Mesenchymal stem cell (in vitro differentiated cells and primary cell): Measurements from ENCODE around the gene SLC30A10.

Experiments
- DNase-seq: peaks from one replicate; pipeline ENCODE4 v3.0.0-alpha.2; 2013
- H2AFZ ChIP-seq: one replicate; pipeline ENCODE4 v1.6.1; 2013; ENCODE audit warnings: low read depth, mild to moderate bottlenecking, control low read depth, inconsistent platforms, low read length, moderate library complexity
- H2AK5ac ChIP-seq: 2 replicates; pipeline ENCODE4 v1.6.1; 2013; ENCODE audit warnings: low read length, moderate library complexity, mild to moderate bottlenecking, inconsistent platforms; ENCODE audit not compliant: severe bottlenecking
- H2BK120ac ChIP-seq: one replicate; pipeline ENCODE4 v1.6.1; 2013; ENCODE audit warnings: low read depth, mild to moderate bottlenecking, inconsistent platforms, low read length, moderate library complexity
- H2BK12ac ChIP-seq, 2 experiments: one replicate each; pipeline ENCODE4 v1.6.1; 2013; ENCODE audit warnings: inconsistent platforms in 2 of 2, low read length in 2 of 2, mild to moderate bottlenecking in 2 of 2, moderate library complexity in 2 of 2, control low read depth in 1 of 2
- H2BK15ac ChIP-seq: one replicate; pipeline ENCODE4 v1.6.1; 2013; ENCODE audit warnings: mild to moderate bottlenecking, low read depth, inconsistent platforms; ENCODE audit not compliant: poor library complexity, severe bottlenecking
- H2BK5ac ChIP-seq: 2 replicates; pipeline ENCODE4 v1.6.1; 2013; ENCODE audit warnings: low read depth, mild to moderate bottlenecking, low read length, control low read depth, inconsistent platforms; ENCODE audit not compliant: poor library complexity, severe bottlenecking
- H3K14ac ChIP-seq, 2 experiments: one replicate each; pipeline ENCODE4 v1.6.1; 2013; ENCODE audit warnings: inconsistent platforms in 2 of 2, low read length in 2 of 2, control low read depth in 1 of 2, mild to moderate bottlenecking in 1 of 2, moderate library complexity in 1 of 2
- H3K18ac ChIP-seq, 2 experiments: one replicate each; pipeline ENCODE4 v1.6.1; 2013; ENCODE audit warnings: inconsistent platforms in 2 of 2, low read length in 2 of 2, control low read depth in 1 of 2, low read depth in 1 of 2, mild to moderate bottlenecking in 1 of 2
- H3K23ac ChIP-seq, 2 experiments: one replicate each; pipeline ENCODE4 v1.6.1; 2013; ENCODE audit warnings: inconsistent platforms in 2 of 2, low read length in 2 of 2, mild to moderate bottlenecking in 2 of 2, moderate library complexity in 2 of 2, control low read depth in 1 of 2
- H3K27ac ChIP-seq: 2 replicates; pipeline ENCODE4 v1.5.1; 2013; ENCODE audit warnings: mild to moderate bottlenecking, moderate library complexity, low read length, control low read depth, inconsistent platforms; ENCODE audit not compliant: poor library complexity, severe bottlenecking
- H3K27me3 ChIP-seq, 2 experiments: 2 replicates each; pipeline versions ENCODE4 v1.6.1 to v1.7.0; 2013; ENCODE audit warnings: low read length in 2 of 2, mild to moderate bottlenecking in 2 of 2, moderate library complexity in 2 of 2, control low read depth in 1 of 2, inconsistent platforms in 1 of 2; ENCODE audit not compliant: control insufficient read depth in 1 of 2, insufficient read depth in 1 of 2
- H3K36me3 ChIP-seq, 2 experiments: 2 replicates each; pipeline versions ENCODE4 v1.6.1 to v1.7.0; 2013; ENCODE audit warnings: low read length in 2 of 2, control low read depth in 1 of 2, inconsistent platforms in 1 of 2, low read depth in 1 of 2, mild to moderate bottlenecking in 1 of 2; ENCODE audit not compliant: insufficient read depth in 2 of 2, control insufficient read depth in 1 of 2
- H3K4ac ChIP-seq, 2 experiments: one replicate each; pipeline ENCODE4 v1.6.1; 2013; ENCODE audit warnings: inconsistent platforms in 2 of 2, low read length in 2 of 2, mild to moderate bottlenecking in 2 of 2, moderate library complexity in 2 of 2, control low read depth in 1 of 2, low read depth in 1 of 2
- H3K4me1 ChIP-seq: 2 replicates; pipeline ENCODE4 v1.6.1; 2013; ENCODE audit warnings: low read depth, low read length, control low read depth; ENCODE audit not compliant: control insufficient read depth, insufficient read depth
- H3K4me2 ChIP-seq: 2 replicates; pipeline ENCODE4 v1.6.1; 2013; ENCODE audit warnings: low read length, mild to moderate bottlenecking, inconsistent platforms; ENCODE audit not compliant: poor library complexity, severe bottlenecking
- H3K4me3 ChIP-seq, 2 experiments: 2 replicates each; pipeline versions ENCODE4 v1.5.1 to v1.7.0; 2013; ENCODE audit warnings: low read length in 2 of 2, mild to moderate bottlenecking in 2 of 2, control low read depth in 1 of 2, low read depth in 1 of 2; ENCODE audit not compliant: insufficient read depth in 1 of 2
- H3K79me1 ChIP-seq: replicated peaks from 2 replicates; pipeline ENCODE4 v1.6.1; 2013; ENCODE audit warnings: mild to moderate bottlenecking, control low read depth, low read length, inconsistent platforms; ENCODE audit not compliant: poor library complexity, severe bottlenecking
- H3K9ac ChIP-seq: 2 replicates; pipeline ENCODE4 v1.7.0; 2013; ENCODE audit warnings: mild to moderate bottlenecking, low read length, moderate library complexity
- H3K9me3 ChIP-seq: 2 replicates; pipeline ENCODE4 v1.7.0; 2013; ENCODE audit warnings: mild to moderate bottlenecking, low read length; ENCODE audit not compliant: control insufficient read depth
- H4K8ac ChIP-seq: one replicate; pipeline ENCODE4 v1.6.1; 2013; ENCODE audit warnings: inconsistent platforms, mild to moderate bottlenecking, low read length, moderate library complexity
- H4K91ac ChIP-seq: one replicate; pipeline ENCODE4 v1.6.1; 2013; ENCODE audit warnings: mild to moderate bottlenecking, low read length, inconsistent platforms
- WGBS: methylation state at CpG from one replicate; pipeline ENCODE4 v1.1.7; 2013; ENCODE audit warnings: mixed read lengths; 5-methylcytosine and 5-hydroxymethylcytosine counted together

SLC30A10 gene

GRCh38 chr1:219917851-219918466 lies 10.4 kb downstream of the SLC30A10 start:
- 91% methylated on average over 5 of the region's 10 CpGs for WGBS
- H3K4ac ChIP-seq = no peak overlapping the region

GRCh38 chr1:219917281-219917680 lies 11.1 kb downstream of the SLC30A10 start:
- no peak for DNase-seq
- H3K79me1 ChIP-seq = no peaks in the 10 kb centered on the region
- H3K36me3 ChIP-seq = no peaks in the 10 kb centered on the region
- no peak overlapping the region for H2AK5ac ChIP-seq
- H4K8ac ChIP-seq = no peak overlapping the region
- H3K4me3 ChIP-seq = no peak overlapping the region
- WGBS = 100% methylated on average over 1 of the region's 1 CpG
- no peaks in the 10 kb centered on the region for H3K4me1 ChIP-seq
- no peak overlapping the region for H2BK120ac ChIP-seq
- no peak overlapping the region for H3K4ac ChIP-seq
- no peaks in the 10 kb centered on the region for H3K9me3 ChIP-seq
- no peak overlapping the region for H3K4me2 ChIP-seq
- H2BK5ac ChIP-seq = no peak overlapping the region
- no peak overlapping the region for H2BK12ac ChIP-seq
- no peak overlapping the region for H2AFZ ChIP-seq
- no peak overlapping the region for H2BK15ac ChIP-seq
- H3K27ac ChIP-seq = no peak overlapping the region
- H3K18ac ChIP-seq = no peak overlapping the region
- peaks cover 0 to 11% of the 10 kb centered on the region in 2 experiments for H3K27me3 ChIP-seq
- no peak overlapping the region for H3K9ac ChIP-seq
- no peak overlapping the region for H3K14ac ChIP-seq
- H4K91ac ChIP-seq = no peak overlapping the region
- H3K23ac ChIP-seq = no peak overlapping the region

More at GRCh38 chr1:219917851-219918466, 10.4 kb downstream of the SLC30A10 start:
- no peak overlapping the region for H3K4me2 ChIP-seq
- H3K18ac ChIP-seq = no peak overlapping the region
- H3K36me3 ChIP-seq = no peaks in the 10 kb centered on the region
- no peaks in the 10 kb centered on the region for H3K4me1 ChIP-seq
- no peak overlapping the region for H3K23ac ChIP-seq
- H3K14ac ChIP-seq = no peak overlapping the region
- no peaks in the 10 kb centered on the region for H3K79me1 ChIP-seq
- no peak overlapping the region for H3K4me3 ChIP-seq
- no peak overlapping the region for H3K27ac ChIP-seq
- H4K91ac ChIP-seq = no peak overlapping the region
- no peak overlapping the region for H2BK120ac ChIP-seq
- no peak overlapping the region for H3K9ac ChIP-seq
- no peak overlapping the region for H2BK12ac ChIP-seq
- H3K27me3 ChIP-seq = peaks cover 4 to 18% of the 10 kb centered on the region in 2 experiments
- no peak overlapping the region for H2BK5ac ChIP-seq
- H4K8ac ChIP-seq = no peak overlapping the region
- no peak overlapping the region for H2BK15ac ChIP-seq
- H3K9me3 ChIP-seq = no peaks in the 10 kb centered on the region
- no peak overlapping the region for H2AK5ac ChIP-seq
- H2AFZ ChIP-seq = no peak overlapping the region
- DNase-seq = peak; percentile 4

- no peak overlapping the region for H3K4me2 ChIP-seq
- no peak overlapping the region for H3K23ac ChIP-seq
- no peak overlapping the region for H2AK5ac ChIP-seq
- H3K36me3 ChIP-seq = no peaks in the 10 kb centered on the region
- H4K91ac ChIP-seq = no peak overlapping the region
- no peak overlapping the region for H2BK12ac ChIP-seq
- WGBS = no CpG with 5 or more reads among the region's 1 CpG
- no peak overlapping the region for H3K9ac ChIP-seq
- no peak overlapping the region for H3K14ac ChIP-seq
- H4K8ac ChIP-seq = no peak overlapping the region
- H2BK120ac ChIP-seq = no peak overlapping the region
- no peak overlapping the region for H3K4me3 ChIP-seq
- no peak overlapping the region for H2AFZ ChIP-seq
- H3K27me3 ChIP-seq = peaks cover 0 to 9% of the 10 kb centered on the region in 2 experiments
- no peak overlapping the region for H2BK15ac ChIP-seq
- no peaks in the 10 kb centered on the region for H3K4me1 ChIP-seq
- no peak overlapping the region for H3K27ac ChIP-seq
- no peaks in the 10 kb centered on the region for H3K9me3 ChIP-seq
- no peak overlapping the region for H3K18ac ChIP-seq
- no peak for DNase-seq
- H3K4ac ChIP-seq = no peak overlapping the region
- no peak overlapping the region for H2BK5ac ChIP-seq
- H3K79me1 ChIP-seq = no peaks in the 10 kb centered on the region
These were observed 12.1 kb downstream of the SLC30A10 start for GRCh38 chr1:219916257-219916656.

- no peak overlapping the region for H3K18ac ChIP-seq
These were observed 15.2 kb downstream of the SLC30A10 start for GRCh38 chr1:219913005-219913770.

More at GRCh38 chr1:219913005-219913770, 15.2 kb downstream of the SLC30A10 start:
- Histone ChIP-seq H3K4ac (no peak overlapping the region), H3K14ac (no peak overlapping the region), H2BK120ac (no peak overlapping the region), H3K4me1 (no peaks in the 10 kb centered on the region), H3K79me1 (no peaks in the 10 kb centered on the region), H3K23ac (no peak overlapping the region), H2BK15ac (no peak overlapping the region), H2BK12ac (no peak overlapping the region), H3K27ac (no peak overlapping the region), H3K27me3 (peaks cover 0 to 12% of the 10 kb centered on the region in 2 experiments), H3K9me3 (no peaks in the 10 kb centered on the region), H2AK5ac (no peak overlapping the region), H4K91ac (no peak overlapping the region), H3K9ac (no peak overlapping the region), H2AFZ (no peak overlapping the region), H3K4me2 (no peak overlapping the region), H3K36me3 (no peaks in the 10 kb centered on the region), H4K8ac (no peak overlapping the region), H3K4me3 (no peak overlapping the region), H2BK5ac (no peak overlapping the region)
- DNase-seq = no peak
